Erythroblast (primary cell): ENCODE measurements around the gene EFHD1.
A peak's percentile ranks its signal among the peaks of the same experiment; 100 is the strongest.

Source experiments
- DNase-seq, 2 experiments: peaks; one replicate each; lab custom pipeline; 2025; lab: John Stamatoyannopoulos, UW
- GATA1 ChIP-seq: IDR thresholded peaks from 2 replicates; pipeline ENCODE4 v1.6.1; 2011; ENCODE audit warnings: low read depth, mild to moderate bottlenecking, control low read depth, low read length, moderate library complexity
- POLR2A ChIP-seq: IDR thresholded peaks from 2 replicates; pipeline ENCODE4 v1.6.1; 2011; ENCODE audit warnings: mild to moderate bottlenecking, low read length

The EFHD1 gene

GRCh38 chr2:232607011-232607410, 26.4 kb upstream of the EFHD1 start:
- TF ChIP-seq POLR2A (no peak), GATA1 (no peak)
- no peak for DNase-seq

- TF ChIP-seq GATA1 (no peak), POLR2A (no peak)
Measured at GRCh38 chr2:232609607-232610006, 23.8 kb upstream of the EFHD1 start.

GRCh38 chr2:232610081-232610480, 23.3 kb upstream of the EFHD1 start:
- no peak for TF ChIP-seq POLR2A
- TF ChIP-seq GATA1: no peak
- no peak for DNase-seq

More at GRCh38 chr2:232609607-232610006, 23.8 kb upstream of the EFHD1 start:
- DNase-seq: no peak

- no peak for DNase-seq
- TF ChIP-seq POLR2A (no peak), GATA1 (no peak)
Measured at GRCh38 chr2:232611061-232611460, 22.3 kb upstream of the EFHD1 start.

- TF ChIP-seq POLR2A: no peak
- no peak for TF ChIP-seq GATA1
- DNase-seq: peak; percentile 52 to 72
Measured at GRCh38 chr2:232611559-232612218, 21.7 kb upstream of the EFHD1 start.

GRCh38 chr2:232613538-232614134, 19.8 kb upstream of the EFHD1 start:
- TF ChIP-seq GATA1: no peak
- no peak for TF ChIP-seq POLR2A
- DNase-seq: peak in 1 of 2 experiments; percentile 23

GRCh38 chr2:232615339-232615738, 18.1 kb upstream of the EFHD1 start:
- DNase-seq: no peak
- no peak for TF ChIP-seq GATA1
- no peak for TF ChIP-seq POLR2A

GRCh38 chr2:232621186-232621585, 12.2 kb upstream of the EFHD1 start:
- DNase-seq: no peak
- no peak for TF ChIP-seq GATA1
- TF ChIP-seq POLR2A: no peak

GRCh38 chr2:232622563-232622962, 10.8 kb upstream of the EFHD1 start:
- TF ChIP-seq GATA1 (no peak), POLR2A (no peak)
- no peak for DNase-seq

GRCh38 chr2:232623768-232624765, 9.3 kb upstream of the EFHD1 start:
- DNase-seq: no peak

GRCh38 chr2:232626584-232626983, 6.8 kb upstream of the EFHD1 start:
- TF ChIP-seq GATA1 (no peak), POLR2A (no peak)
- no peak for DNase-seq

More at GRCh38 chr2:232623768-232624765, 9.3 kb upstream of the EFHD1 start:
- TF ChIP-seq GATA1 (no peak), POLR2A (no peak)

- TF ChIP-seq GATA1 (no peak), POLR2A (no peak)
- DNase-seq: no peak
Measured at GRCh38 chr2:232628466-232629128, 4.8 kb upstream of the EFHD1 start.

- TF ChIP-seq POLR2A (no peak), GATA1 (no peak)
- DNase-seq: no peak
Measured at GRCh38 chr2:232629129-232629475, 4.3 kb upstream of the EFHD1 start.
